ENCODE data around the gene EPHB1. TPM values are rescaled to one million over a fixed set of nuclear protein-coding genes. Genes with fewer than 3 reads are reported as not detected.
A peak's percentile ranks its signal among the peaks of the same experiment; 100 is the strongest.
"Not testable (repeated sequence)": the region's sequence is repeated elsewhere in the genome, so short reads cannot be mapped to it uniquely, and the experiment has no call there.

Gene EPHB1
- total and polyA plus RNA-seq, 2 of the 13 experiments (the other 11 are each of a cell fraction or from before 2014, with no cell fraction given): 0.07 to 0.21 TPM

DNA sequence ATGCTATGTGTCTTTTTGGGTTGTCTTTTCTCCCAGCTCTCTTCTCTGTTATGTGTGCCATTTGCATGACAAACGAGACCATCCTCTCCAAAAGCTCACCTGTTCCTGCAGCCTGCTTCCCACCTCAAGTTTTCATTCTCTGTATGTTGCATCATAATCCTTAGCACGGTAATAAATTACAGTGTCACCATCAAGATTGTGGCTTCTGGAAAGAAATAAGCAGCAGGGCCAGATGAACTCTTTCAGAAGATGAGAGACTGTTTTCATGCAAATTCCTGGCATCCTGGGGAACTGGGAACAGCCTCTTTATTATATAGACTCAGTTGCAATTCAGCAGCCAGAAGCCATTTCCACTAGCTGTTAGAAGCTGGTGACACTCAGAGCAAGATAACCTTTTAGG is 436.7 kb downstream of the EPHB1 start:
- TF ChIP-seq ZNF891 (CRISPR knock-in tag; IDR thresholded peaks at IDR 0.05) (no peak), ATF7 (IDR thresholded peaks at IDR 0.05) (peak; percentile 23; the same call in 1 of the 2 replicates), ATF7 (CRISPR knock-in tag; IDR thresholded peaks at IDR 0.05) (no peak)
- no peaks in the 10 kb centered on the region for H3K79me2 ChIP-seq (ENCODE audit: insufficient read depth, low read length)
- DNase-seq (ENCODE audit: low spot score) (no peak), ATAC-seq (no peak), FAIRE-seq (no peak)
- H3K4me2 ChIP-seq (ENCODE audit: low read depth, low read length): no peak overlapping the region
- ChIA-PET CTCF (ENCODE audit: low intra/inter-chr PET ratio, low total read pairs) (no interaction called here), POLR2A (no interaction called here)
- H3K4me3 ChIP-seq (replicated peaks in 1 of 3; ENCODE audit: insufficient read depth in 1 of 3, low read depth in 2 of 3, low read length in 3 of 3): no peak overlapping the region
- no peaks in the 10 kb centered on the region for H3K27me3 ChIP-seq (ENCODE audit: control insufficient read depth in 1 of 2, insufficient read depth in 2 of 2, low read length in 2 of 2)
- in situ Hi-C loops (cut with HindIII; ENCODE audit: extremely low pct_ligation_motif_present, low pct_unique_long_range_greater_than_20kb): no loop called here
- H3K9ac ChIP-seq (ENCODE audit: insufficient read depth, low read depth, low read length): no peak overlapping the region
- H3K4me1 ChIP-seq (ENCODE audit: insufficient read depth, low read length): no peaks in the 10 kb centered on the region
- intact Hi-C loops (cut with micrococcal nuclease; ENCODE audit: unreplicated experiment): no loop called here
- H3K36me3 ChIP-seq (replicated peaks in 1 of 2; ENCODE audit: control insufficient read depth in 1 of 2, insufficient read depth in 2 of 2, low read length in 2 of 2): no peaks in the 10 kb centered on the region
- H3K9me3 ChIP-seq (ENCODE audit: low read length): no peaks in the 10 kb centered on the region
- no peaks in the 10 kb centered on the region for H4K20me1 ChIP-seq (ENCODE audit: insufficient read depth, low read length)
- no peak overlapping the region for H2AFZ ChIP-seq (ENCODE audit: low read length)
- no peak overlapping the region for H3K27ac ChIP-seq (ENCODE audit: extremely low read length, insufficient read depth, low read length)
- WGBS (ENCODE audit: low lambda C conversion rate): 0% methylated on average over 2 of the region's 2 CpGs
- no TSS peak for BruUV-seq (replicated peaks)

DNA sequence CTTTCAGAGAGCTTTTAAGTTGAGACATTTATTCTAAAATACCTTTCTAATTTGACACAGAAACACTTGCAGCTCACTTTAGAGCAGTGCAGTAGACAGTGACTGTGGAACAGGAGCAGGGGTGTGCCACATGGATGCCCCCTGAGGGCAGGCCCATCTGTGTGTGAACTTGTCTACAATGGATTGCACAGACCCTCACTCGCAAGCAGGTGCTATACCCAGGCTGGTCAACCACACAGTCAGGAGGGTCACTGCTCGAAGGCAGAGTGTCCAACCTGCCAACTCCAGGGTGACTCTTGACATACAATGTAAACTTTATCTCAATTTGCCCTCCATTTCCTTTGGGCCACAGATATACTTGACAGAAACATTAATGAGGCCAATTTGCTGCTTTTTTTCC is 437.2 kb downstream of the EPHB1 start:
- intact Hi-C loops (cut with micrococcal nuclease; ENCODE audit: unreplicated experiment): no loop called here
- H3K36me3 ChIP-seq (replicated peaks in 1 of 2; ENCODE audit: control insufficient read depth in 1 of 2, insufficient read depth in 2 of 2, low read length in 2 of 2): no peaks in the 10 kb centered on the region

GRCh38 chr3:135233476-135233875 is 438.4 kb downstream of the EPHB1 start:
- ATAC-seq; FAIRE-seq; H3K27me3 ChIP-seq (ENCODE audit: control insufficient read depth in 1 of 2, insufficient read depth in 2 of 2, low read length in 2 of 2); H3K9ac ChIP-seq (ENCODE audit: insufficient read depth, low read depth, low read length); in situ Hi-C loops (cut with HindIII; ENCODE audit: extremely low pct_ligation_motif_present, low pct_unique_long_range_greater_than_20kb); H3K79me2 ChIP-seq (ENCODE audit: insufficient read depth, low read length); H2AFZ ChIP-seq (ENCODE audit: low read length); H3K4me1 ChIP-seq (ENCODE audit: insufficient read depth, low read length); DNase-seq (ENCODE audit: low spot score); H4K20me1 ChIP-seq (ENCODE audit: insufficient read depth, low read length); H3K27ac ChIP-seq (ENCODE audit: extremely low read length, insufficient read depth, low read length); H3K9me3 ChIP-seq (ENCODE audit: low read length); CTCF ChIA-PET (ENCODE audit: low intra/inter-chr PET ratio, low total read pairs); POLR2A ChIA-PET; H3K36me3 ChIP-seq (replicated peaks in 1 of 2; ENCODE audit: control insufficient read depth in 1 of 2, insufficient read depth in 2 of 2, low read length in 2 of 2); intact Hi-C loops (cut with micrococcal nuclease; ENCODE audit: unreplicated experiment); BruUV-seq (replicated peaks); H3K4me3 ChIP-seq (replicated peaks in 1 of 3; ENCODE audit: insufficient read depth in 1 of 3, low read depth in 2 of 3, low read length in 3 of 3); H3K4me2 ChIP-seq (ENCODE audit: low read depth, low read length): not testable (repeated sequence)
- WGBS (ENCODE audit: low lambda C conversion rate): 0% methylated on average over 2 of the region's 3 CpGs

More for the DNA sequence above, 437.2 kb downstream of the EPHB1 start:
- DNase-seq (ENCODE audit: low spot score): no peak
- Histone ChIP-seq H3K79me2 (ENCODE audit: insufficient read depth, low read length) (no peaks in the 10 kb centered on the region), H3K4me2 (ENCODE audit: low read depth, low read length) (no peak overlapping the region), H3K9me3 (ENCODE audit: low read length) (no peaks in the 10 kb centered on the region), H2AFZ (ENCODE audit: low read length) (no peak overlapping the region), H3K4me3 (replicated peaks in 1 of 3; ENCODE audit: insufficient read depth in 1 of 3, low read depth in 2 of 3, low read length in 3 of 3) (no peak overlapping the region), H3K9ac (ENCODE audit: insufficient read depth, low read depth, low read length) (no peak overlapping the region), H3K27me3 (ENCODE audit: control insufficient read depth in 1 of 2, insufficient read depth in 2 of 2, low read length in 2 of 2) (no peaks in the 10 kb centered on the region), H3K27ac (ENCODE audit: extremely low read length, insufficient read depth, low read length) (no peak overlapping the region), H4K20me1 (ENCODE audit: insufficient read depth, low read length) (no peaks in the 10 kb centered on the region), H3K4me1 (ENCODE audit: insufficient read depth, low read length) (no peaks in the 10 kb centered on the region)
- ATAC-seq: no peak
- CTCF ChIA-PET (ENCODE audit: low intra/inter-chr PET ratio, low total read pairs): no interaction called here
- FAIRE-seq: no peak
- no TSS peak for BruUV-seq (replicated peaks)
- in situ Hi-C loops (cut with HindIII; ENCODE audit: extremely low pct_ligation_motif_present, low pct_unique_long_range_greater_than_20kb): no loop called here
- WGBS (ENCODE audit: low lambda C conversion rate): no CpG with 5 or more reads among the region's 2 CpGs
- POLR2A ChIA-PET: no interaction called here
- TF ChIP-seq ZNF674 (CRISPR knock-in tag; IDR thresholded peaks at IDR 0.05; ENCODE audit: low read depth) (no peak), NCOA2 (CRISPR knock-in tag; IDR thresholded peaks at IDR 0.05) (no peak), LCORL (IDR thresholded peaks at IDR 0.05) (no peak), LCORL (CRISPR knock-in tag; IDR thresholded peaks at IDR 0.05) (no peak)
